Loucy (cell line): Measurements from ENCODE around the gene SLC45A2.

ENCODE experiments used
- CTCF ChIP-seq: fragments of 200-600 bp; sonication (generic); conservative IDR thresholded peaks from 2 replicates; pipeline ENCODE4 v1.5.1; 2014; ENCODE audit warnings: mild to moderate bottlenecking, antibody characterized with exemption, low read length
- EZH2phosphoT487 ChIP-seq: fragments of 200-600 bp; IDR thresholded peaks from 2 replicates; pipeline ENCODE4 v1.6.1; 2018; ENCODE audit warnings: antibody characterized with exemption, mild to moderate bottlenecking, moderate library complexity, borderline replicate concordance

- no peak for TF ChIP-seq CTCF
- no peak for TF ChIP-seq EZH2phosphoT487
These were observed 81.4 kb downstream of the SLC45A2 start for GRCh38 chr5:33903118-33903517.
